A549 (cell line): Measurements from ENCODE around the gene IL1RAP. TPM values are rescaled to one million over a fixed set of nuclear protein-coding genes. Genes with fewer than 3 reads are reported as not detected.

Experiments
- ATAC-seq, 2 experiments: fragments of 200-7000 bp in 1 of 2; fragments of >200 bp in 1 of 2; cut with Nextera tagmentation in 1 of 2; cut with Tn5 transposase in 1 of 2; 3 replicates each; pipeline versions ENCODE4 v1.8.0 to v1.9.1; 2018 to 2020; ENCODE audit warnings: mild to moderate bottlenecking in 1 of 2, moderate library complexity in 1 of 2
- CTCF ChIA-PET: fragments of 300-600 bp; sonication (Branson Sonifier 250); formaldehyde crosslinking; extraction: SDS; loops from one replicate; lab custom pipeline; 2021; ENCODE audit warnings: antibody characterized with exemption, inconsistent platforms; lab: Yijun Ruan, JAX
- POLR2A ChIA-PET: fragments of 350-600 bp; formaldehyde crosslinking; extraction: SDS; loops from one replicate; lab custom pipeline; 2021; ENCODE audit warnings: antibody characterized with exemption, inconsistent platforms; lab: Yijun Ruan, JAX
- DNase-seq, 2 experiments: peaks; one replicate each; pipeline versions ENCODE4 v3.0.0 to v3.0.0-alpha.2; 2011 to 2016; ENCODE audit warnings: low read depth in 1 of 2, low spot score in 1 of 2
- FAIRE-seq: peaks from 2 replicates; lab custom pipeline; 2011; peaks lifted over from hg19 to GRCh38; lab: Jason Lieb, UNC
- H3K27ac ChIP-seq, 2 experiments: fragments of >200 bp; sonication (Bioruptor Twin); formaldehyde crosslinking; 3 replicates each; pipeline ENCODE4 v1.5.1; 2016 to 2017
- H3K4me1 ChIP-seq: fragments of >200 bp; sonication (Bioruptor Twin); formaldehyde crosslinking; 3 replicates; pipeline ENCODE4 v1.6.1; 2016
- H3K4me2 ChIP-seq: fragments of >200 bp; sonication (Bioruptor Twin); formaldehyde crosslinking; 3 replicates; pipeline ENCODE4 v1.6.1; 2016
- H3K4me3 ChIP-seq: fragments of >200 bp; sonication (Bioruptor Twin); formaldehyde crosslinking; 3 replicates; pipeline ENCODE4 v1.5.1; 2016
- H3K9me3 ChIP-seq: fragments of >200 bp; sonication (Bioruptor Twin); formaldehyde crosslinking; 3 replicates; pipeline ENCODE4 v1.6.1; 2016
- CHD4 ChIP-seq: fragments of 200-600 bp; sonication (generic); IDR thresholded peaks from 2 replicates; pipeline ENCODE4 v1.6.1; 2016; ENCODE audit warnings: antibody characterized with exemption, mild to moderate bottlenecking, borderline replicate concordance
- ESRRA ChIP-seq: fragments of 150-350 bp; IDR thresholded peaks from 2 replicates; pipeline ENCODE4 v1.6.1; 2014; ENCODE audit warnings: mild to moderate bottlenecking, low read length, borderline replicate concordance
- FOSL2 ChIP-seq, 2 experiments: fragments of 450-650 bp in 1 of 2; fragments of >200 bp in 1 of 2; sonication (Bioruptor Twin) in 1 of 2; formaldehyde crosslinking; IDR thresholded peaks; 2 replicates each; pipeline versions ENCODE4 v1.5.0 to v1.6.1; 2016 to 2020; ENCODE audit warnings: mild to moderate bottlenecking in 1 of 2, moderate library complexity in 1 of 2
- GATA3 ChIP-seq: IDR thresholded peaks from 2 replicates; pipeline ENCODE4 v1.6.1; 2012; ENCODE audit warnings: borderline replicate concordance
- JUN ChIP-seq, 2 experiments: fragments of >200 bp; sonication (Bioruptor Twin); formaldehyde crosslinking; IDR thresholded peaks; 2 replicates in 1 of 2; 3 replicates in 1 of 2; pipeline ENCODE4 v1.6.1; 2016 to 2017
- KDM1A ChIP-seq: fragments of 200-600 bp; sonication (generic); IDR thresholded peaks from 2 replicates; pipeline ENCODE4 v1.6.1; 2016; ENCODE audit warnings: low read depth, mild to moderate bottlenecking
- KDM5A ChIP-seq: fragments of 200-600 bp; sonication (generic); IDR thresholded peaks from 2 replicates; pipeline ENCODE4 v1.6.1; 2016; ENCODE audit warnings: antibody characterized with exemption, mild to moderate bottlenecking
- MAZ ChIP-seq: fragments of 150-350 bp; IDR thresholded peaks from 2 replicates; pipeline ENCODE4 v1.6.1; 2014; ENCODE audit warnings: antibody characterized with exemption, low read depth, low read length, borderline replicate concordance
- RCOR1 ChIP-seq: fragments of 150-350 bp; IDR thresholded peaks from 2 replicates; pipeline ENCODE4 v1.6.1; 2014; ENCODE audit warnings: antibody characterized with exemption, low read length, low read depth
- SMC3 ChIP-seq: fragments of >200 bp; sonication (Bioruptor Twin); formaldehyde crosslinking; IDR thresholded peaks from 3 replicates; pipeline ENCODE4 v1.6.1; 2018; ENCODE audit warnings: inconsistent platforms
- TFCP2L1 ChIP-seq: fragments of 250-450 bp; sonication (Bioruptor Pico); IDR thresholded peaks from 2 replicates; pipeline ENCODE4 v1.5.0; 2021; ENCODE audit warnings: mild to moderate bottlenecking
- WGBS: methylation state at CpG from one replicate; pipeline ENCODE4 v1.1.6; 2017; ENCODE audit errors: missing lambda C conversion rate; 5-methylcytosine and 5-hydroxymethylcytosine counted together
- polyA plus RNA-seq, 4 experiments: library from polyadenylated mRNA; depleted of rRNA in 3 of 4; stranded (reverse); fragments of >200 nt; fragmentation: RNase III in 1 of 4; extraction: RNeasy Plus Mini Kit Qiagen cat#74134 plus additional on column Dnase treatment in 1 of 4; gene quantifications; 2 replicates in 3 of 4; 3 replicates in 1 of 4; pipeline ENCODE4 v1.2.3, GENCODE V29; 2011 to 2017
- TF ChIP-seq, protein P1 (sequence below): IDR thresholded peaks from 2 replicates; pipeline ENCODE4 v1.6.1; 2012
- TF ChIP-seq, protein P2 (sequence below): fragments of 250-450 bp; sonication (Bioruptor Pico); IDR thresholded peaks from 2 replicates; pipeline ENCODE4 v1.5.0; 2021; ENCODE audit warnings: mild to moderate bottlenecking, moderate library complexity, borderline replicate concordance
- TF ChIP-seq, protein P3 (sequence below): fragments of 150-350 bp; IDR thresholded peaks from 2 replicates; pipeline ENCODE4 v1.6.1; 2014; ENCODE audit warnings: low read depth, mild to moderate bottlenecking, low read length
- TF ChIP-seq, protein P4 (sequence below): fragments of 250-450 bp; sonication (Bioruptor Pico); IDR thresholded peaks from 2 replicates; pipeline ENCODE4 v1.5.0; 2020; ENCODE audit warnings: low read depth, mild to moderate bottlenecking, moderate library complexity
- TF ChIP-seq, protein P5 (sequence below): IDR thresholded peaks from 2 replicates; pipeline ENCODE4 v1.6.1; 2012
- TF ChIP-seq, protein P6 (sequence below): IDR thresholded peaks from 2 replicates; pipeline ENCODE4 v1.6.1; 2012; ENCODE audit warnings: low read depth, borderline replicate concordance
- TF ChIP-seq, protein P7 (sequence below): fragments of >200 bp; sonication (Bioruptor Twin); formaldehyde crosslinking; IDR thresholded peaks from 3 replicates; pipeline ENCODE4 v1.5.1; 2016

The IL1RAP gene
- polyA plus RNA-seq, 2 of the 4 experiments (the other 2 are of a cell fraction) = 3.9 to 18.5 TPM

DNA sequence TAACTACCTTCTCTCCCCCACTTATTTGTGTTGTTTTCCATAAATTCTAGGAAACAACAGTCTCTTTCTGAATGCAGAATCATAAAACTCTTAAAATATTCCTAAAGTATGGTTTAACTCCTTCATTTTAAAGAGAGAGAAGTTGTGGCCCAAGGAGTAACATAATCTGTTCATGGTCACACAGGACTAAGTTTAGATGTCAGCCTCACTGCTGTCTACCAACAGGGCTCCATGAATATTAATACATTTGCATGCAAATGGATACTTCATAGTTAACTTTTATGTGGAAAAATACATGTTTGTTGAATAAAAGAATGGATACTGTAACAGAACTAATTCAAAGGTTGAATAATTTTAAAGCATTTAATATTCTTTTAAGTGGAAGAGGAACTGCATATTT, 18.5 kb upstream of the IL1RAP start (continued):
- TF ChIP-seq, protein P1, sequence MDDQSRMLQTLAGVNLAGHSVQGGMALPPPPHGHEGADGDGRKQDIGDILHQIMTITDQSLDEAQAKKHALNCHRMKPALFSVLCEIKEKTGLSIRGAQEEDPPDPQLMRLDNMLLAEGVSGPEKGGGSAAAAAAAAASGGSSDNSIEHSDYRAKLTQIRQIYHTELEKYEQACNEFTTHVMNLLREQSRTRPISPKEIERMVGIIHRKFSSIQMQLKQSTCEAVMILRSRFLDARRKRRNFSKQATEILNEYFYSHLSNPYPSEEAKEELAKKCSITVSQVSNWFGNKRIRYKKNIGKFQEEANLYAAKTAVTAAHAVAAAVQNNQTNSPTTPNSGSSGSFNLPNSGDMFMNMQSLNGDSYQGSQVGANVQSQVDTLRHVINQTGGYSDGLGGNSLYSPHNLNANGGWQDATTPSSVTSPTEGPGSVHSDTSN = no peak
- TF ChIP-seq, protein P2, sequence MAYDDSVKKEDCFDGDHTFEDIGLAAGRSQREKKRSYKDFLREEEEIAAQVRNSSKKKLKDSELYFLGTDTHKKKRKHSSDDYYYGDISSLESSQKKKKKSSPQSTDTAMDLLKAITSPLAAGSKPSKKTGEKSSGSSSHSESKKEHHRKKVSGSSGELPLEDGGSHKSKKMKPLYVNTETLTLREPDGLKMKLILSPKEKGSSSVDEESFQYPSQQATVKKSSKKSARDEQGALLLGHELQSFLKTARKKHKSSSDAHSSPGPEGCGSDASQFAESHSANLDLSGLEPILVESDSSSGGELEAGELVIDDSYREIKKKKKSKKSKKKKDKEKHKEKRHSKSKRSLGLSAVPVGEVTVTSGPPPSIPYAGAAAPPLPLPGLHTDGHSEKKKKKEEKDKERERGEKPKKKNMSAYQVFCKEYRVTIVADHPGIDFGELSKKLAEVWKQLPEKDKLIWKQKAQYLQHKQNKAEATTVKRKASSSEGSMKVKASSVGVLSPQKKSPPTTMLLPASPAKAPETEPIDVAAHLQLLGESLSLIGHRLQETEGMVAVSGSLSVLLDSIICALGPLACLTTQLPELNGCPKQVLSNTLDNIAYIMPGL (CRISPR knock-in tag) = no peak
- TF ChIP-seq, protein P3, sequence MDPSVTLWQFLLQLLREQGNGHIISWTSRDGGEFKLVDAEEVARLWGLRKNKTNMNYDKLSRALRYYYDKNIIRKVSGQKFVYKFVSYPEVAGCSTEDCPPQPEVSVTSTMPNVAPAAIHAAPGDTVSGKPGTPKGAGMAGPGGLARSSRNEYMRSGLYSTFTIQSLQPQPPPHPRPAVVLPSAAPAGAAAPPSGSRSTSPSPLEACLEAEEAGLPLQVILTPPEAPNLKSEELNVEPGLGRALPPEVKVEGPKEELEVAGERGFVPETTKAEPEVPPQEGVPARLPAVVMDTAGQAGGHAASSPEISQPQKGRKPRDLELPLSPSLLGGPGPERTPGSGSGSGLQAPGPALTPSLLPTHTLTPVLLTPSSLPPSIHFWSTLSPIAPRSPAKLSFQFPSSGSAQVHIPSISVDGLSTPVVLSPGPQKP = no peak
- TF ChIP-seq JUN (IDR thresholded peaks at IDR 0.05) (no peak), MAZ (no peak)

DNA sequence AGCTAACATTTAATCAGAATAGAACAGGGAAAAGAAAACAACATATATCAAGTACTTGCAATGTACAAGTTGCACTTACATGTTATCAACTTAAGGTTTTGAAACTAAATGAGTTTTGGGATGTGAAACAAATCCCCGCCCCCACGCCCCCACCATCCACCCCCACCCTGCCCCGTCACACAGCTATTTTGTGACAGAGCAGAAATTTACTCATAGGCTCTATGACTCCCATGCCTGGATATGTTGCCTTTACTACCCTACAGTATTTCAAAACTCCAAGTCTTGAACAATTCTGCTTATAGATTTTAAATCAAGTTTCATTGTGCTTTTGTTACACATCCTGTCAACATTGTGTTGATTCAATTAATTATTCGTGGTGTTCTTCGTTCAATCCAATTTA, 18.1 kb upstream of the IL1RAP start:
- no peak for DNase-seq
- ChIA-PET CTCF (interaction anchor here (0.7 kb wide), 1 partner anchor 11 kb away, joined by 3 read pairs; no protein-coding TSS in a partner anchor), POLR2A (no interaction called here)
- 81% methylated on average over 5 of the region's 5 CpGs for WGBS
- H3K9me3 ChIP-seq = no peaks in the 10 kb centered on the region
- TF ChIP-seq CHD4 (no peak), SMC3 (no peak), TFCP2L1 (CRISPR knock-in tag) (no peak), KDM5A (no peak), FOSL2 (IDR thresholded peaks at IDR 0.05) (no peak), FOSL2 (CRISPR knock-in tag; IDR thresholded peaks at IDR 0.05) (no peak), ESRRA (no peak), KDM1A (no peak), RCOR1 (no peak), GATA3 (no peak), JUN (IDR thresholded peaks at IDR 0.05) (no peak)
- TF ChIP-seq, protein P4, sequence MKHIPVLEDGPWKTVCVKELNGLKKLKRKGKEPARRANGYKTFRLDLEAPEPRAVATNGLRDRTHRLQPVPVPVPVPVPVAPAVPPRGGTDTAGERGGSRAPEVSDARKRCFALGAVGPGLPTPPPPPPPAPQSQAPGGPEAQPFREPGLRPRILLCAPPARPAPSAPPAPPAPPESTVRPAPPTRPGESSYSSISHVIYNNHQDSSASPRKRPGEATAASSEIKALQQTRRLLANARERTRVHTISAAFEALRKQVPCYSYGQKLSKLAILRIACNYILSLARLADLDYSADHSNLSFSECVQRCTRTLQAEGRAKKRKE = no peak
- TF ChIP-seq, protein P5, sequence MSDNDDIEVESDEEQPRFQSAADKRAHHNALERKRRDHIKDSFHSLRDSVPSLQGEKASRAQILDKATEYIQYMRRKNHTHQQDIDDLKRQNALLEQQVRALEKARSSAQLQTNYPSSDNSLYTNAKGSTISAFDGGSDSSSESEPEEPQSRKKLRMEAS = no peak
- TF ChIP-seq, protein P6, sequence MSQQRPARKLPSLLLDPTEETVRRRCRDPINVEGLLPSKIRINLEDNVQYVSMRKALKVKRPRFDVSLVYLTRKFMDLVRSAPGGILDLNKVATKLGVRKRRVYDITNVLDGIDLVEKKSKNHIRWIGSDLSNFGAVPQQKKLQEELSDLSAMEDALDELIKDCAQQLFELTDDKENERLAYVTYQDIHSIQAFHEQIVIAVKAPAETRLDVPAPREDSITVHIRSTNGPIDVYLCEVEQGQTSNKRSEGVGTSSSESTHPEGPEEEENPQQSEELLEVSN = no peak
- TF ChIP-seq, protein P7, sequence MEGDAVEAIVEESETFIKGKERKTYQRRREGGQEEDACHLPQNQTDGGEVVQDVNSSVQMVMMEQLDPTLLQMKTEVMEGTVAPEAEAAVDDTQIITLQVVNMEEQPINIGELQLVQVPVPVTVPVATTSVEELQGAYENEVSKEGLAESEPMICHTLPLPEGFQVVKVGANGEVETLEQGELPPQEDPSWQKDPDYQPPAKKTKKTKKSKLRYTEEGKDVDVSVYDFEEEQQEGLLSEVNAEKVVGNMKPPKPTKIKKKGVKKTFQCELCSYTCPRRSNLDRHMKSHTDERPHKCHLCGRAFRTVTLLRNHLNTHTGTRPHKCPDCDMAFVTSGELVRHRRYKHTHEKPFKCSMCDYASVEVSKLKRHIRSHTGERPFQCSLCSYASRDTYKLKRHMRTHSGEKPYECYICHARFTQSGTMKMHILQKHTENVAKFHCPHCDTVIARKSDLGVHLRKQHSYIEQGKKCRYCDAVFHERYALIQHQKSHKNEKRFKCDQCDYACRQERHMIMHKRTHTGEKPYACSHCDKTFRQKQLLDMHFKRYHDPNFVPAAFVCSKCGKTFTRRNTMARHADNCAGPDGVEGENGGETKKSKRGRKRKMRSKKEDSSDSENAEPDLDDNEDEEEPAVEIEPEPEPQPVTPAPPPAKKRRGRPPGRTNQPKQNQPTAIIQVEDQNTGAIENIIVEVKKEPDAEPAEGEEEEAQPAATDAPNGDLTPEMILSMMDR = no peak
- FAIRE-seq = no peak
- no peak overlapping the region for H3K4me3 ChIP-seq
- no peaks in the 10 kb centered on the region for H3K4me1 ChIP-seq
- H3K4me2 ChIP-seq = no peak overlapping the region
- no peak overlapping the region for H3K27ac ChIP-seq
- ATAC-seq = no peak
